ENCODE data around the gene PIGZ.

DNA sequence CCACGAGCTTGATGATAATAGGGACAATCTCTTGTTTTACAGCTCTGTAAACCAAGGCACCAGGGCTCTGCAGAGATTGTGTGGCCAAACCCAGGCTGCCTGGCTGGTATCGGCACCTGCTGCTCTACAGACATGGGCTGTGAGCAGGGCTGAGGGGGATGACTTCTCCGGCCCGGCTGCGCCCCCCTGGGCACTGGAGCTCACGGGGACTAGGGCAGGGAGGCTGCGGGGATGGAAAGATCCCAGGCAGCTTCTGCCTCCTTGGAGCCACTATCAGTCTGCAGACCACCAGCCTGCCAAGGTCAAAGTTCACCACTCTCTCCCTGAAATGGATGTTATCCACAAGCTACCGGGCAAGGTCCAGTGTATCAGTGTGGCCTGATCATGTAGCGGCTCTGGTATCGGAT is 22.0 kb upstream of the PIGZ start:
- no peak for TF ChIP-seq EZH2 (IDR thresholded peaks at IDR 0.05; ENCODE audit: insufficient read depth, poor library complexity, severe bottlenecking)
- TF ChIP-seq EZH2phosphoT487 (IDR thresholded peaks at IDR 0.05; ENCODE audit: insufficient read depth, low read depth) = no peak

Data from GM23248 (cell line).